Naive thymus-derived CD4-positive, alpha-beta T cell (primary cell): ENCODE results near the gene BTBD8. TPM values are rescaled to one million over a fixed set of nuclear protein-coding genes. Genes with fewer than 3 reads are reported as not detected.
"Not testable (repeated sequence)": the region's sequence is repeated elsewhere in the genome, so short reads cannot be mapped to it uniquely, and the experiment has no call there.

Source experiments
- ATAC-seq: fragments of 150-1000 bp; cut with Tn5 transposase; 2 replicates; pipeline ENCODE4 v1.10.0; 2021; ENCODE audit warnings: mild to moderate bottlenecking, moderate library complexity
- CTCF ChIA-PET: fragments of 350-600 bp; sonication (Branson Sonifier 250); formaldehyde crosslinking; loops from one replicate; lab custom pipeline; 2021; ENCODE audit warnings: antibody characterized with exemption; lab: Charles Lee
- POLR2A ChIA-PET: fragments of 350-600 bp; sonication (Branson Sonifier 250); formaldehyde crosslinking; loops from one replicate; lab custom pipeline; 2021; ENCODE audit warnings: antibody characterized with exemption, inconsistent platforms; lab: Charles Lee
- DNase-seq, 9 donors: peaks; one replicate each; pipeline versions ENCODE4 v3.0.0 to v3.0.0-alpha.2; 2020 to 2022; ENCODE audit warnings: mixed read lengths in 1 of 9
- H3K27ac ChIP-seq: one replicate; pipeline ENCODE4 v1.7.0; 2013; ENCODE audit warnings: mild to moderate bottlenecking, low read depth, low read length, moderate library complexity
- H3K27me3 ChIP-seq, 2 donors: one replicate each; pipeline ENCODE4 v1.7.0; 2013; ENCODE audit warnings: low read length in 2 of 2, mild to moderate bottlenecking in 2 of 2, moderate library complexity in 2 of 2; ENCODE audit not compliant: control insufficient read depth in 2 of 2, insufficient read depth in 2 of 2
- H3K36me3 ChIP-seq, 3 experiments: 1 replicate in 2 of 3; 2 replicates in 1 of 3; pipeline ENCODE4 v1.7.0; 2013; ENCODE audit warnings: low read length in 3 of 3, mild to moderate bottlenecking in 3 of 3, moderate library complexity in 1 of 3; ENCODE audit not compliant: insufficient read depth in 3 of 3, control insufficient read depth in 2 of 3
- H3K4me1 ChIP-seq, 2 donors: one replicate each; pipeline ENCODE4 v1.7.0; 2013; ENCODE audit warnings: low read length in 2 of 2, mild to moderate bottlenecking in 2 of 2, moderate library complexity in 1 of 2; ENCODE audit not compliant: control insufficient read depth in 2 of 2, insufficient read depth in 2 of 2
- H3K4me3 ChIP-seq: 2 replicates; pipeline ENCODE4 v1.7.0; 2013; ENCODE audit warnings: mild to moderate bottlenecking, low read length
- H3K9me3 ChIP-seq, 3 experiments: 1 replicate in 2 of 3; 2 replicates in 1 of 3; pipeline ENCODE4 v1.7.0; 2013; ENCODE audit warnings: low read length in 3 of 3; ENCODE audit not compliant: control insufficient read depth in 2 of 3
- H3K27ac Mint-ChIP-seq, 9 donors: one replicate each; pipeline ENCODE4 v1.8.0; 2020 to 2022; ENCODE audit warnings: mixed read lengths in 9 of 9, mild to moderate bottlenecking in 8 of 9, moderate library complexity in 5 of 9, inconsistent platforms in 2 of 9
- H3K27me3 Mint-ChIP-seq, 5 donors: one replicate each; pipeline ENCODE4 v1.8.0; 2021 to 2022; ENCODE audit warnings: mixed read lengths in 5 of 5, mild to moderate bottlenecking in 1 of 5
- H3K36me3 Mint-ChIP-seq, 5 donors: one replicate each; pipeline ENCODE4 v1.8.0; 2020 to 2022; ENCODE audit warnings: mixed read lengths in 5 of 5, mild to moderate bottlenecking in 3 of 5, inconsistent platforms in 1 of 5
- H3K4me1 Mint-ChIP-seq, 7 donors: one replicate each; pipeline ENCODE4 v1.8.0; 2020 to 2022; ENCODE audit warnings: mixed read lengths in 7 of 7, mild to moderate bottlenecking in 3 of 7, inconsistent platforms in 1 of 7
- H3K4me3 Mint-ChIP-seq, 10 donors: one replicate each; pipeline ENCODE4 v1.8.0; 2020 to 2022; ENCODE audit warnings: mild to moderate bottlenecking in 10 of 10, mixed read lengths in 10 of 10, moderate library complexity in 6 of 10, inconsistent platforms in 2 of 10
- H3K9me3 Mint-ChIP-seq, 11 donors: one replicate each; pipeline ENCODE4 v1.8.0; 2020 to 2022; ENCODE audit warnings: mixed read lengths in 11 of 11, mild to moderate bottlenecking in 4 of 11, inconsistent platforms in 1 of 11, moderate library complexity in 1 of 11
- intact Hi-C, 2 donors: fragments of 100-400 bp; cut with micrococcal nuclease; formaldehyde crosslinking; loops; one replicate each; pipeline ENCODE4 v1.15.1; 2023
- polyA plus RNA-seq, 2 donors: library from polyadenylated mRNA; unstranded; fragments of 300-500 nt; fragmentation: Illumina TruSeq; gene quantifications; one replicate each; pipeline ENCODE4 v1.2.3, GENCODE V29; 2021
- total RNA-seq, 6 experiments: library from RNA in 5 of 6; stranded (reverse) in 5 of 6; gene quantifications; 1 replicate in 5 of 6; 2 replicates in 1 of 6; pipeline ENCODE4 v1.2.3 and lab custom pipeline; 2021 to 2026

Gene BTBD8
- total and polyA plus RNA-seq, 7 experiments from 2014 or later, result 1.7 to 11.4 (median 4.6) TPM

DNA sequence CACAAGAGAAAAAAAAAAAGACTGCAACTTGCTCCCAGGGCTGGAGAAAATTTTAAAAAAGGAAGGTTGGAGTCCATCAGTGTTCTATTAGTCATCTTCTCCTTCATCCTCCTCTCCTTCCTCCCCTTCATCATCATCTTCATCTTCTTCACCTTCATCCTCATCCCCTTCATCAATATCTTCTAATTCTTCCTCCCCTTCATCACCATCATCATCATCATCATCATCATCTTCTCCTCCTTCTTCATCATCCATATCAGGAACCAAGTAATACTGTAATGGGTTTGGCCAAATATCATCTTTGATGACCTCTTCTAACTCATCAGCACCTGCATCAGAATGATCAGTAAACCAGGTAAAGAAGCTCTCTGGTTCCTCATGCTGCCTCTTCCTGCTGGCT is 5.7 kb upstream of the BTBD8 start:
- H3K4me1 Mint-ChIP-seq, CTCF ChIA-PET, POLR2A ChIA-PET, DNase-seq, H3K4me3 ChIP-seq, H3K27me3 Mint-ChIP-seq, H3K9me3 ChIP-seq, intact Hi-C loops, H3K9me3 Mint-ChIP-seq, ATAC-seq, H3K27ac Mint-ChIP-seq, H3K36me3 ChIP-seq, H3K4me3 Mint-ChIP-seq, H3K27me3 ChIP-seq, H3K36me3 Mint-ChIP-seq, H3K4me1 ChIP-seq, H3K27ac ChIP-seq: not testable (repeated sequence)

DNA sequence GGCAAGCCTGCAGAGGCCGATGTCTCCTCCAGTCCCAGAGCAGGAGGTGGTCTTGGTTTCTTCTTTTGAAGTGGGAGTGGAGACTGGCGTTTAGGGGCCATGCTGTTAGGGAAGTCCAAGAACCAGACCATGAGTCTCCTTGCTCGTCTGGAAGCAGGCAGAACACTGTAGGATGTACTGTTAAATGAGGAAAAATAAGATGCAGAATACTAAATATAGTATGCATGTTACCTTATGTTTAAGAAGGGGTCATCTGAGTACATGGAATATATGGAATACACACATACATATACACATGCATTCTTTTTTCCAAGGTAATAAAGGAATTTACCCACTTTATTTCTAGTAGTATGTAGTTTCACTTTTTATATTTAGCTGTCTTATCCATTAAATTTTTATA is 4.8 kb upstream of the BTBD8 start, which contains the start of gene SETSIP:
SETSIP (minus strand) TSS at position 101 of the 400 bp plus-strand sequence; CDS start at position 101, 0 bp downstream.
- no peaks in the 10 kb centered on the region for H3K9me3 ChIP-seq
- H3K27ac ChIP-seq, result no peak within 1 kb of the TSS
- no peaks in the 10 kb centered on the region for H3K36me3 ChIP-seq
- H3K4me3 ChIP-seq, result no peak within 1 kb of the TSS
- Mint-ChIP-seq H3K36me3 (no peaks in the 10 kb centered on the region), H3K27me3 (peaks cover 0 to 10% (median 0%) of the 10 kb centered on the region in 5 donors), H3K4me1 (peaks cover 0 to 8% (median 5%) of the 10 kb centered on the region in 7 donors), H3K9me3 (no peaks in the 10 kb centered on the region), H3K4me3 (no peak within 1 kb of the TSS), H3K27ac (peak within 1 kb of the TSS in 1 of 9 donors; percentile 3)
- H3K4me1 ChIP-seq, result no peaks in the 10 kb centered on the region
- POLR2A ChIA-PET, result interaction anchor here (0.6 kb wide), 1 partner anchor 486 kb away, joined by 3 read pairs; no protein-coding TSS in a partner anchor
- intact Hi-C loops, result no loop called here
- CTCF ChIA-PET, result no interaction called here
- ATAC-seq (no peak), DNase-seq (no peak)
- no peaks in the 10 kb centered on the region for H3K27me3 ChIP-seq

DNA sequence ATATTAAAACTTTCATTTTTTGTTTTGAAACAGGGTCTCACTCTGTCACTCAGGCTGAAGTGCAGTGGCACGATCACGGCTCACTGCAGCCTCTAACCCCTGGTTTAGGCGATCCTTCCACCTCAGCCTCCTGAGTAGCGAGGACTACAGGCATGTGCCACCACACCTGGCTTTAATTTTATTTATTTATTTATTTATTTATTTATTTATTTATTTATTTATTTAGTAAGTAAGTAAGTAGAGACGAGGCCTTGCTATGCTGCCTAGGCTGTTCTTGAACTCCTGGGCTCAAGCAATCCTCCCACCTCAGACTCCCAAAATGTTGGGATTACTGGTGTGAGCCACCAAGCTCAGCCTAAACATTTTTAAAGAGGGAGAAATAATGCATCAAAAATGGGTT is 3.8 kb upstream of the BTBD8 start:
- Mint-ChIP-seq H3K36me3 (no peaks in the 10 kb centered on the region), H3K27ac (no peak overlapping the region), H3K4me3 (no peak overlapping the region), H3K9me3 (no peaks in the 10 kb centered on the region), H3K4me1 (peaks cover 0 to 12% (median 5%) of the 10 kb centered on the region in 7 donors), H3K27me3 (peaks cover 0 to 10% (median 0%) of the 10 kb centered on the region in 5 donors)
- Histone ChIP-seq H3K36me3 (no peaks in the 10 kb centered on the region), H3K4me3 (no peak overlapping the region), H3K9me3 (no peaks in the 10 kb centered on the region), H3K4me1 (peaks cover 0 to 3% of the 10 kb centered on the region in 2 donors), H3K27me3 (no peaks in the 10 kb centered on the region), H3K27ac (no peak overlapping the region)
- POLR2A ChIA-PET, result no interaction called here
- intact Hi-C loops, result no loop called here
- CTCF ChIA-PET, result no interaction called here
- ATAC-seq (no peak), DNase-seq (no peak)

DNA sequence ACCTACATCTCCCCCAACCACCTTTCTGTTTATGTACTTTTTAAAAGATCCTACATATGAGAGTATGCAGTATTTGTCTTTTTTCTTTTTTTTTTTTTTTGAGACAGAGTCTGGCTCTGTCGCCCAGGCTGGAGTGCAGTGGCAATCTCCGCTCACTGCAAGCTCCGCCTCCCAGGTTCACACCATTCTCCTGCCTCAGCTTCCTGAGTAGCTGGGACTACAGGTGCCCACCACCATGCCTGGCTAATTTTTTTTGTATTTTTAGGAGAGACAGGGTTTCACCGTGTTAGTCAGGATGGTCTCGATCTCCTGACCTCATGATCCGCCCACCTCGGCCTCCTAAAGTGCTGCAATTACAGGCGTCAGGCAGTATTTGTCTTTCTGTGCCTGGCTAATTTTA is 2.1 kb upstream of the BTBD8 start:
- H3K27me3 ChIP-seq, ATAC-seq, H3K27me3 Mint-ChIP-seq, H3K4me3 Mint-ChIP-seq, H3K4me1 ChIP-seq, CTCF ChIA-PET, H3K9me3 Mint-ChIP-seq, H3K36me3 Mint-ChIP-seq, H3K4me3 ChIP-seq, intact Hi-C loops, H3K27ac ChIP-seq, POLR2A ChIA-PET, DNase-seq, H3K36me3 ChIP-seq, H3K9me3 ChIP-seq: not testable (repeated sequence)
- peak overlapping the region in 2 of 9 donors; percentile 35 to 71 for H3K27ac Mint-ChIP-seq
- peaks cover 5 to 25% (median 16%) of the 10 kb centered on the region in 7 donors for H3K4me1 Mint-ChIP-seq

DNA sequence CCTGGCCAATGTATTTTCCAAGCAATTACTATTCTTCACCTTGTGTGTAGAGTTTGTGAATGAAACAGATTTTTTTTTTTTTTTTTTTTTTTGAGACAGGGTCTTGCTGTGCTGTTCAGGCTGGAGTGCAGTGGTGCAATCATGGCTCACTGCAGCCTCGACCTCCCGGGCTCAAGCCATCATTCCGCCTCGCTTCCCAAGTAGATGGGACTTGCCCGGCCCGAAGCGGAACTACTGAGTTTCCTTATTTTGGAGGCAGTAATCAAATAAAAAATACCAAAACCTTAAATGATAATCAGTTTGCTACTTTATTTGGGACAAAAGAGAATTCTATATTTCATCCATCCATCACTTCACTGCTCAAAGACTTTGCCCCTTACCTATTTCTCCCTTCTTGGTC is 704 bp upstream of the BTBD8 start:
- H3K27me3 Mint-ChIP-seq, result peaks cover 0 to 1% (median 0%) of the 10 kb centered on the region in 5 donors
- ChIA-PET CTCF (no interaction called here), POLR2A (no interaction called here)
- intact Hi-C loops, result no loop called here
- H3K27ac ChIP-seq, result peak overlapping the region; percentile 74
- H3K9me3 Mint-ChIP-seq, result peaks cover 0 to 3% (median 0%) of the 10 kb centered on the region in 11 donors
- H3K36me3 Mint-ChIP-seq, result peaks cover 0 to 8% (median 2%) of the 10 kb centered on the region in 5 donors
- peak overlapping the region in 7 of 10 donors; percentile 87 to 99 (median 98) for H3K4me3 Mint-ChIP-seq
- ATAC-seq (no peak), DNase-seq (peak in 1 of 9 donors; percentile 0)
- H3K27me3 ChIP-seq, result no peaks in the 10 kb centered on the region
- H3K27ac Mint-ChIP-seq, result peak overlapping the region in 5 of 9 donors; percentile 85 to 97 (median 93)
- peaks cover 0 to 3% of the 10 kb centered on the region in 2 donors for H3K4me1 ChIP-seq
- H3K9me3 ChIP-seq, result no peaks in the 10 kb centered on the region
- H3K36me3 ChIP-seq, result no peaks in the 10 kb centered on the region
- H3K4me1 Mint-ChIP-seq, result peaks cover 5 to 36% (median 29%) of the 10 kb centered on the region in 7 donors
- H3K4me3 ChIP-seq, result peak overlapping the region; percentile 79

DNA sequence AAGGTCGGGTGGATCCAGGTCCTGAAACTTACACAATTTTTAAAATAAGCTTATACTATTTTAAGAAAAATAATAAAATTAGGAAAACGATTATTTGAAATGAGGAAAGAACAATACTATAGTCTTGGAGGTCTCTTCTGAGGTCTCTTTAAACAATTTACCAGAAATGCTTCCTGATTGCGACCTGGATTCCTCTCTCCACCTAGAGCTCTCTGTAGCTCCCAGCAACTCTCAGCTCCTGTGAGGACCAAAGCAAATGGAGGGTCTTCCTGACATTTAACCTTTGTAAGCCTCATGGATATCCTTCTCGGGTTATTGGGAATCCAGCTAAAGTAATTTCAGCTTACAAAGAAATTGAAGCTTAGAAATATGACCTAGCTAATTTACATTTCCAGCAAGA is 886 bp downstream of the BTBD8 start:
- peaks cover 0 to 6% (median 0%) of the 10 kb centered on the region in 3 experiments for H3K9me3 ChIP-seq
- H3K4me1 ChIP-seq, result peaks cover 0 to 3% of the 10 kb centered on the region in 2 donors
- peak overlapping the region; percentile 79 for H3K4me3 ChIP-seq
- no peaks in the 10 kb centered on the region for H3K27me3 ChIP-seq
- intact Hi-C loops, result loop anchor here (2.0 to 5.0 kb wide), 9 partner anchors 49 to 1058 kb away; partner anchors contain the start of genes CDC7 (in 2 of the 2), GFI1 (in 1 of the 2), RPL5 (in 1 of the 2) and ZNF644 (in 1 of the 2)
- peak in 1 of 9 donors; percentile 2 for DNase-seq
- CTCF ChIA-PET, result interaction anchor here (0.5 to 1.1 kb wide), 4 partner anchors 26 to 925 kb away, joined by 3 to 5 read pairs (median 4); no protein-coding TSS in a partner anchor
- H3K36me3 ChIP-seq, result no peaks in the 10 kb centered on the region
- POLR2A ChIA-PET, result interaction anchor here (0.6 to 1.8 kb wide), 6 partner anchors 9 to 499 kb away, joined by 3 to 9 read pairs (median 4); no protein-coding TSS in a partner anchor
- ATAC-seq, result no peak
- Mint-ChIP-seq H3K27me3 (no peaks in the 10 kb centered on the region), H3K4me1 (peaks cover 5 to 36% (median 29%) of the 10 kb centered on the region in 7 donors), H3K27ac (peak overlapping the region in 8 of 9 donors; percentile 53 to 97 (median 94)), H3K36me3 (peaks cover 0 to 22% (median 9%) of the 10 kb centered on the region in 5 donors), H3K9me3 (peaks cover 0 to 14% (median 7%) of the 10 kb centered on the region in 11 donors), H3K4me3 (peak overlapping the region; percentile 84 to 99 (median 98))
- peak overlapping the region; percentile 74 for H3K27ac ChIP-seq
